Activated naive CD4-positive, alpha-beta T cell treated with anti-CD3 and anti-CD28 coated beads, Interleukin-2, amount 50 U/mL, for 24 hours (primary cell): Measurements from ENCODE around the gene ZC3H7B.

ENCODE experiments used
- H3K27ac Mint-ChIP-seq: one replicate; pipeline ENCODE4 v1.8.0; 2021; ENCODE audit warnings: mild to moderate bottlenecking, mixed read lengths
- H3K27me3 Mint-ChIP-seq: one replicate; pipeline ENCODE4 v1.8.0; 2021; ENCODE audit warnings: mixed read lengths
- H3K36me3 Mint-ChIP-seq: one replicate; pipeline ENCODE4 v1.8.0; 2021; ENCODE audit warnings: mixed read lengths
- H3K4me1 Mint-ChIP-seq: one replicate; pipeline ENCODE4 v1.8.0; 2021; ENCODE audit warnings: mixed read lengths
- H3K4me3 Mint-ChIP-seq: one replicate; pipeline ENCODE4 v1.8.0; 2021; ENCODE audit warnings: mild to moderate bottlenecking, mixed read lengths
- H3K9me3 Mint-ChIP-seq: one replicate; pipeline ENCODE4 v1.8.0; 2021; ENCODE audit warnings: mixed read lengths

ZC3H7B gene

DNA sequence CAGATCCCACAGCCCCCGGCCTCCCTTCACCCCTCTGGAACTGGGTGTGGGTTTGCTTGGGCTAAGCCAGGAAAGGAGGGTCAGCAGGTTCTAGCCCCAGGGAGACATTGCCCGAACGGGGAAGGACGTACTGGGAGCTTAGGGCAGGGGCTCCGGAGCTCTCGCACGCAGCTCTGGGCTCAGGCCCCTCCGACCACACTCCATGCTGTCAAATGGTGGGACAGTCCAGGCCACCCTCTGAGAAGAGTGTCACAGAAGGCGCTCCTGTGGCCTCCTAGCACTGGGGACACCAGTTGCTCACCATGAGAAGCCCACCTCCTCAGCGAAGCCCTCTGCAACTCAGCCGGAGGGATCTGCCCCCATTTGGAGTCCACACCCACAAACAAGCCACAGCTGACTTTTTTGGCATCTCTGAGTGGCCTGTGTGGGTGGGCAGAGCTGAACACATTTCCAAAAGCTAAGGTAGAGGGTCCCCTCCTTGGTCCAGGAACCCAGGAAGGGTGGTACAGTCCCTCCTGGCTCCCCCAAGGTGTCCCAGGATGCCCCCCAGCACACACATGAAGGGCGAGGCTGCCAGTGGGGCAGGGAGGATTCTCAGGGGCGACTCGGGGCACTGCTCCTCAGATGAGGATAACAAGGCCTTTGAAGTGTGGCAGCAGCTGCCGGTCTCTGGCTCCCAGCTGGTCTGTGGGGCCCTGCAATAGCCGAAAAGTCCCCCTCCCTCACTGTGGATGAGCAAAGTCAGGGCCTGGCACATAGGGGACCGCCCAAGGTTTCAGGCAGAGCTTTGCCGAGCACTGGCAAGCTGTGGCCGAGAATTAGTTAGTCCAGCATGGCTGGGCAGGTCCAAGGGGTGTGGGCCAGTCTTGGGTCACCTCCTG is 67.5 kb downstream of the ZC3H7B start:
- Mint-ChIP-seq H3K9me3 (no peaks in the 10 kb centered on the region), H3K4me1 (no peaks in the 10 kb centered on the region), H3K27ac (no peak overlapping the region), H3K36me3 (no peaks in the 10 kb centered on the region), H3K4me3 (no peak overlapping the region), H3K27me3 (no peaks in the 10 kb centered on the region)

DNA sequence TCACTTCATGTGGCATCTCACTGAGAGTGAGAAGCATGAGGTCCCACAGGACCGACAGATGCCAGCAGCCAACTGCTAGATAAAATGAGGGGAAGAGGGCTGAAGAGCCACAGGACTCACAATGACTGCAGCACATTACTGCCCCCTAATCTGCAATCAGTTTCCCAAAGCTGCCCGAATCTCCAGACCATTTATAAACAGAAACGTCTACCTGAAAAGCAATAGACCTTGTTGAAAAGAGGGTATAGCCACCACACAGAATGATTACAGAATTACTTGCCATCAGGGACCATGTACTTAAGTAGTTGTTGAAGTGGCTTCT is 68.1 kb downstream of the ZC3H7B start:
- Mint-ChIP-seq H3K36me3 (no peaks in the 10 kb centered on the region), H3K4me1 (no peaks in the 10 kb centered on the region), H3K4me3 (no peak overlapping the region), H3K9me3 (no peaks in the 10 kb centered on the region), H3K27ac (no peak overlapping the region), H3K27me3 (no peaks in the 10 kb centered on the region)

DNA sequence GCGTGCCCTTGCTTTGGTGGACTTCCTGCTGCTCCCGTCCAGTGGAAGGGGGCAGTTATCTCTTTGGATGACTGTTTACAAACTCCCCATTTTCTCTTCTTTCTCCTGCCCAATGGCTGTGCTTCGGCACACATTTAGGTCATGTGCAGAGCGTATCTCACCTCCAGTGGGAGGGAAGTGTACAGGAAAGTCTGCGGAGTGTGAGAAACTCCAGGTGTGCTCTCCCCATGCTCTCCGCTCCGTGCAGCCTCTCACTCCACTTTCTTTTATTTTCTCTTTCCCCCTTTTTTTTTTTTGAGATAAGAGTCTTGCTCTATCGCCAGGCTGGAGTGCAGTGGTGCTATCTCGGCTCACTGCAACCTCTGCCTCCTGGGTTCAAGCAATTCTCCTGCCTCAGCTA is 68.5 kb downstream of the ZC3H7B start:
- no peak overlapping the region for H3K27ac Mint-ChIP-seq
- no peaks in the 10 kb centered on the region for H3K27me3 Mint-ChIP-seq
- peaks cover 4% of the 10 kb centered on the region for H3K4me1 Mint-ChIP-seq
- no peaks in the 10 kb centered on the region for H3K9me3 Mint-ChIP-seq
- no peaks in the 10 kb centered on the region for H3K36me3 Mint-ChIP-seq
- H3K4me3 Mint-ChIP-seq: no peak overlapping the region

DNA sequence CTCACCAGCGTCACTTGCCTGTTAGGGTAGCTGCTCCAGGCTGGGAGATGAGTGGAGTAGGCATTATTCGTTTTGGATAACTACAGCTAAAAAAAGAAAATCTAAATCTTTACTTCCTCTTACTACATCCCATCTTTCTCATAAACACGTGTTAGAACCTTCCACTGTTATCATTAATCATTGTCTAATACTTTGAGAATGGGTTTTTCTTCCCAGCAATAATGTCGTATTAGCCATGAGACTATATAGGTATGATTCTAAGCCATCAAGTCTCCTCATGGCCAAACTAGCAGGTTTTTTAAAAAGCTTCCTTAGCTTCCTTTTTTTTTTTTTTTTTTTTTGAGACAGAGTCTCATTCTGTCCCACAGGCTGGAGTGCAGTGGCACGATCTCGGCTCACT is 76.5 kb downstream of the ZC3H7B start:
- no peaks in the 10 kb centered on the region for H3K36me3 Mint-ChIP-seq
- no peak overlapping the region for H3K4me3 Mint-ChIP-seq
- H3K27me3 Mint-ChIP-seq: no peaks in the 10 kb centered on the region
- H3K4me1 Mint-ChIP-seq: peaks cover 15% of the 10 kb centered on the region
- no peaks in the 10 kb centered on the region for H3K9me3 Mint-ChIP-seq
- no peak overlapping the region for H3K27ac Mint-ChIP-seq

DNA sequence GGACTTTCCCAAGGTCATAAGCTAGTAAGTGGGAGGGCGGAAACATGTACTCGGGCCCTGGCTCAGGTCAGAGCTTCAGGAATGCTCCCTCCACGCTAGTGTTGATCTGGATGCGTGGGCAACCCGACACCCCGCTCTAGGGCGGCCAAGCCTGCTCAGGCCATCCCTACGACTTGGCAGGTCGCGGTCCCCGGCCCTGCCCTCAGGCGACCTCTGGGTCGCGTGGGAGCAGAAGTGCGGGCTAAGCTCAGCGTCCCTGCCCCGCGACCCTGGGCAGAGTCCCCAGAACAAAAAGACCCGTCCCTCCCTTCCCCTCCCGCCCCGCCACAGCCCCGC is 79.6 kb downstream of the ZC3H7B start:
- Mint-ChIP-seq H3K27me3 (no peaks in the 10 kb centered on the region), H3K4me1 (peaks cover 23% of the 10 kb centered on the region), H3K36me3 (no peaks in the 10 kb centered on the region), H3K4me3 (peak overlapping the region; percentile 90), H3K27ac (no peak overlapping the region), H3K9me3 (no peaks in the 10 kb centered on the region)

DNA sequence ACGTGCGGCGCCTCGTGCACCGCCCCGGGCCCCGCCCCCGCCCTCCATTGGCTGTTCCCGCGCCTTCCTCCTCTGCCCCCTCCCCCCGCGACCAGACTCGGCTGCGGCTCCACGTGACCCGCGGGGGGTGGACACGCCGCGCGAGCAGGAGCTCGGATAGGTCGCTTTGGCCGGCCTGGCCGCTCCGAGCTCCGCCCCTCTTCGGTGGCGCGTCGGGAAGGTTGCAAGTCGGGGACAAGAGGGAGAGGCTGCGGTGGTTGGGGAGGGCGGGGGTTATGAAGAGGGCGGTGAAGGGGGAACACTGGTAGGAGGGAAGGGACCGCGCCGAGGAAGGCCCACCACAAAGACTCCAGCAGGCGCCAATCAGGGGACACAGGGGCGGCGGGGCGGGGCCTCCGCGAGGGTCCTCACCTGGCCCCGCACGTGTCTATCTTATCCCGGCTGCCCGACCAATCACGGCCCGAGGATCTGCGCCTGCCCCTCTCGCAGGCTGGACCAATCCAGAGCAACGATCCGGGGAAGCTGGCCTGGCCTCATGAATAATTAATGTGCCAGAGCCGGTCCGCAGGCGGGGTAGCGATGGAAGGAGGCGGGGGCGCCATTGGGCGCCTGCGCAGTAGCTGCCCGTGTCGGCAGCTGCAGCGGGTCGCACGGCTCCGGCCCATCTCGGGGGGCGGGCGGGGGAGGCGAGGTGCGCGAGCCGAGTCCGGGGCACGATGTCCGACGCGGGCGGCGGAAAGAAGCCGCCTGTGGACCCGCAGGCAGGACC is 80.2 kb downstream of the ZC3H7B start, which contains the start of gene TEF:
Gene TEF (plus strand): TSS at position 614 of the 769 bp plus-strand sequence. CDS start 103 bp downstream, at position 717.
- H3K27ac Mint-ChIP-seq: peak within 1 kb of the TSS; percentile 95
- H3K4me1 Mint-ChIP-seq: peaks cover 23% of the 10 kb centered on the region
- no peaks in the 10 kb centered on the region for H3K36me3 Mint-ChIP-seq
- H3K9me3 Mint-ChIP-seq: no peaks in the 10 kb centered on the region
- H3K27me3 Mint-ChIP-seq: no peaks in the 10 kb centered on the region
- peak within 1 kb of the TSS; percentile 90 for H3K4me3 Mint-ChIP-seq

DNA sequence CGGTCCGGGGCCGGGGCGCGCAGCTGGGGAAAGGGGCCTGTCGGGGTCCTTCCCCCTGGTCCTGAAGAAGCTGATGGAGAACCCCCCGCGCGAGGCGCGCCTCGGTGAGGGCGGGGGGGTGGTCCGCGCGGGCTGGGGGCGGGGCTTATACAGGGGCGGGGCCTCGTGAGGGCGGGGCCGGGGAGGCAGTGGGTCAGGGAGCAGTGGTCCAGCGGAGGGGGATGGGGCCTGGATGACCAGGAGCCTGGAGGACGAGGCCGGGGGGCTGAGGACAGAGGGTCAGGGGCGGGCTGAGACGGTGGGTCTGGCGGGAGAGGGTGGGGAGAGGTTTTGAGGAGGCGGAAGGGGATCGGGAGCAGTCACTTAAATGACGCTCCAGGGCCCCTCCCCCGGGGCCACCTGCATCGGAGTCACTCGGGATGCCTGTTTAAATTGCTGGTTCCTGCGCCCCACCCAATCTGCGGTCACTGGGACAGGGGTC is 80.8 kb downstream of the ZC3H7B start:
- H3K4me1 Mint-ChIP-seq: peaks cover 23% of the 10 kb centered on the region
- H3K27ac Mint-ChIP-seq: peak overlapping the region; percentile 59
- H3K27me3 Mint-ChIP-seq: no peaks in the 10 kb centered on the region
- H3K9me3 Mint-ChIP-seq: no peaks in the 10 kb centered on the region
- no peaks in the 10 kb centered on the region for H3K36me3 Mint-ChIP-seq
- H3K4me3 Mint-ChIP-seq: peak overlapping the region; percentile 86

DNA sequence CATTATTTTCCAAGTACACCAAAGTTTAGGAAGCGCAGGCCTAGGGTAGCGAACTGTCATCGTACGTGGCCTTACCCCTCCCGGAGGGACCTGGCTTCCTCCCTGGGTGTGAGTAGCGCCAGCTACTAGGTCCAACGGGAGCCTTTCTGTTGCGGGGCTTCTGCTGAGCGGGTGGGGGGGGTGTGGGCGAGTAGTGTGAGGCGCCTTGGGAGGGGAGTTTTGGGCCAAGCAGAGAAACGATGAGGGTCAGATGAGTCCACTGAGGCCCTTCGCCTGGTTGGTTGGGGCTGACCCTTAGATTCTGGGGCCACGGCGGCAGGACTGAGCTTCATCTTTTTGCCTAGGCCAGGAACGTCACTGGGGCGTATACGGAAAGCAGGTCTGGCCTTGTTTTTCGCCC is 81.3 kb downstream of the ZC3H7B start:
- H3K9me3 Mint-ChIP-seq: no peaks in the 10 kb centered on the region
- no peaks in the 10 kb centered on the region for H3K36me3 Mint-ChIP-seq
- peak overlapping the region; percentile 59 for H3K27ac Mint-ChIP-seq
- peaks cover 23% of the 10 kb centered on the region for H3K4me1 Mint-ChIP-seq
- H3K27me3 Mint-ChIP-seq: no peaks in the 10 kb centered on the region
- H3K4me3 Mint-ChIP-seq: peak overlapping the region; percentile 86

DNA sequence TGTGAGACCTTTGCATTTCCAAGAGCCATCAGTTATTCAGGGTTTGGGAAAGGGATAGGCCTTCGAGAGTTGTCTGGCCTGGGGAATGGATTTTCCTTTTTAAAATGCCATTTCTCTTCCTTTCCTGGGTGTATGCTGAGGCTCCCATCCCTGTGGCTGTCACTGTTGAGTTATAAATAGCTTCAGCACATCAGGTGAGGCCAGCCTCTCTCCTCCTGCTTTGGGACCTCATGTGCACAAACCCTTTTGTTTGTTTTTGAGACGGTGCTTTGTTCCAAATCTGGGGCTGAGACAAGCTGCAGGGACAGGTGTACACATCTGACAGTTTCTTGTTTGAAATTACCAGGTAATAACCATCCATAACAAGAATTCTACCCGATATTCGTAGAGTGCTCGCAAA is 81.8 kb downstream of the ZC3H7B start:
- Mint-ChIP-seq H3K27me3 (no peaks in the 10 kb centered on the region), H3K27ac (no peak overlapping the region), H3K4me3 (peak overlapping the region; percentile 86), H3K4me1 (peaks cover 23% of the 10 kb centered on the region), H3K9me3 (no peaks in the 10 kb centered on the region), H3K36me3 (no peaks in the 10 kb centered on the region)

DNA sequence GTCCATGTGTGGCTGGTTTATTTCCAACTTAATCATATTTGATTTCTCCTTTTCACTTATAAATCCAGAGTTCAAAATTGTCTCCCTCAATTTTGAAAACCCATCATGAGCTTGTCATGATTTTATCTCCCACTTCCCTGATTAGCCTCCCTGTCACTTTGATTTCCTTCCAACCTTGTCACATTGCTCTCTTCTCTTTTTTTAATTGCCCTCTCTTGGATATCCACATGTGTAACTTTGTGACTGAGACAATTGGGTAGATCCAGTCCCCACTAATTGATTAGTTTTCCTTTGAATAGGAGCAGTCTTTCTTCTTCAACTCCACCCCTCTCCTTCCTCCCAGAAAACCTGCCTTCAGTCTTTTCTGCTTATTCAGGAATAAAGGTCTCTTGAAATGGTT is 82.8 kb downstream of the ZC3H7B start:
- Mint-ChIP-seq H3K4me3 (peak overlapping the region; percentile 6), H3K27ac (peak overlapping the region; percentile 10), H3K27me3 (no peaks in the 10 kb centered on the region), H3K36me3 (peaks cover 2% of the 10 kb centered on the region), H3K4me1 (peaks cover 23% of the 10 kb centered on the region), H3K9me3 (no peaks in the 10 kb centered on the region)

DNA sequence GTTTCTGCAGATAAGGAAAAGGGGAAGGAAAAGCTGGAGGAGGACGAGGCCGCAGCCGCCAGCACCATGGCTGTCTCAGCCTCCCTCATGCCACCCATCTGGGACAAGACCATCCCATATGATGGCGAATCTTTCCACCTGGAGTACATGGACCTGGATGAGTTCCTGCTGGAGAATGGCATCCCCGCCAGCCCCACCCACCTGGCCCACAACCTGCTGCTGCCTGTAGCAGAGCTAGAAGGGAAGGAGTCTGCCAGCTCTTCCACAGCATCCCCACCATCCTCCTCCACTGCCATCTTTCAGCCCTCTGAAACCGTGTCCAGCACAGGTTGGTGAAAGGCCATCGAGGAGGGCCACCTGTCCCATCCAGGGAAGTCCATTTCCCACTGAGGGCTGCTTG is 86.0 kb downstream of the ZC3H7B start:
- no peak overlapping the region for H3K4me3 Mint-ChIP-seq
- peaks cover 2% of the 10 kb centered on the region for H3K36me3 Mint-ChIP-seq
- no peaks in the 10 kb centered on the region for H3K9me3 Mint-ChIP-seq

DNA sequence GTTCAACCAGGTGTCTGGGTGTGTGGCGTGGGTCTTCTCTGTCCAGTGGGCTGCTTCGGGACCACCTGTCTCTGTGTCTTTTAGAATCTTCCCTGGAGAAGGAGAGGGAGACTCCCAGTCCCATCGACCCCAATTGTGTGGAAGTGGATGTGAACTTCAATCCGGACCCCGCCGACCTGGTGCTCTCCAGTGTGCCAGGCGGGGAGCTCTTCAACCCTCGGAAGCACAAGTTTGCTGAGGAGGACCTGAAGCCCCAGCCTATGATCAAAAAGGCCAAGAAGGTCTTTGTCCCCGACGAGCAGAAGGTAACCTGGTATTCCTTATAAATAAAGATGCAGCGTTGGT is 92.7 kb downstream of the ZC3H7B start:
- H3K4me3 Mint-ChIP-seq: no peak overlapping the region
- no peaks in the 10 kb centered on the region for H3K9me3 Mint-ChIP-seq
- no peaks in the 10 kb centered on the region for H3K27me3 Mint-ChIP-seq
- H3K36me3 Mint-ChIP-seq: no peaks in the 10 kb centered on the region
- H3K27ac Mint-ChIP-seq: no peak overlapping the region
- H3K4me1 Mint-ChIP-seq: no peaks in the 10 kb centered on the region

More for the DNA sequence above, 86.0 kb downstream of the ZC3H7B start:
- no peaks in the 10 kb centered on the region for H3K27me3 Mint-ChIP-seq
- H3K27ac Mint-ChIP-seq: no peak overlapping the region
- peaks cover 17% of the 10 kb centered on the region for H3K4me1 Mint-ChIP-seq

DNA sequence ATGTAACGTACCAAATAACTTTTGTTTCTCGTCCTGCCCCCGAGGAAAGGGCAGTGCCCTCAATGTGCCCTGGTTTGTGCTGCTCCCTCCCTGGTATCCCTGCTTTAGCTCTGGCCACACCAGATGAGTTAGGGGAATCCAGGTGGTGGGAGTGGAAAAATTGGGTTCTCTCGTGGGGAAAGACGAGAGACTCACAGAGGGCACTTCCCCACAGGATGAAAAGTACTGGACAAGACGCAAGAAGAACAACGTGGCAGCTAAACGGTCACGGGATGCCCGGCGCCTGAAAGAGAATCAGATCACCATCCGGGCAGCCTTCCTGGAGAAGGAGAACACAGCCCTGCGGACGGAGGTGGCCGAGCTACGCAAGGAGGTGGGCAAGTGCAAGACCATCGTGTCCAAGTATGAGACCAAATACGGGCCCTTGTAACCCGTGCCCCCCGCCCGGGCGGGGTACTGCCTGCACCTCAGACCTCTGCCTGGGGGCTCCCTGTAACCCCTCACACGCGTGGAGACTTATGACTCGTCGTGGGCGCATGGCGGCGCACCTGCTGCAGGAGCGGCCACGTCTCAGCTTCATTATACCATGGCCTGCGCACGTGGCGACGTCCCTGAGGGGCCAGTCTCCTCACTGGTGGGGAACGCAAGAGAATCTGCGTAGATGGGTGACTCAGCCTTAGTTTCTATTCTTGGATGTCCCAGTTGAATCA is 94.4 kb downstream of the ZC3H7B start:
- Mint-ChIP-seq H3K4me1 (no peaks in the 10 kb centered on the region), H3K4me3 (no peak overlapping the region), H3K36me3 (no peaks in the 10 kb centered on the region), H3K27ac (no peak overlapping the region), H3K9me3 (no peaks in the 10 kb centered on the region), H3K27me3 (no peaks in the 10 kb centered on the region)

DNA sequence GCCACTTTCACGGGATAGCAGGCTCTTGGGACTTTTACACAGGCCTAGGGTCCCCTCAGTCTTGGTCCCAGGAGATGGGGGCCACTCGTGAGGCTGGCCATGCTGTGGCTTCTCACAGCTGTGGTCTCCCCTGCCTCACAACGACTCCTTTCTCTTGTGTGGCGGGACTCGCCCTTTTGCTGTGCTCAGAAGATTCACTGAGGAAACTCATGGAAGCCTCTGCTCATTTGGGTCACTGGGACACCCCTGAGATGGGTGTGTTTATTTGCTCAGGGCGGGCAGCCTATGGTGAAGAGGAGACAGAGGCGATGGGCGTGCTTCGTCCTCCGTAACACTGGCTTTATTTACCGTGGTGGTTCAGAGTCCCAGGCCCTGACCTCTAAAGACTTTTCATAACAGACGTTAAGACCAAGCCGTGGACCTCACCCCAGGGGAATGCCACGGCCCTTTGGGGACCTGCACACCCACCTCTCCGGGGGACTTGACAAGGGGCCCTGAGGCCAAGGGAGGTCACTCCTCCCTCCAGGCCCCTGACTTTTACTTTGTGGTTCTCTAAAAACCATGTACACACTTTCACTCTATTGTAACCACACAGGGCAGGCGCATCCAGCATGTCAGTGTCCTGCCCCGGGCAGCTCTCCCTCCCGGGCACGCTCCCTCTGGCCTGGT is 96.0 kb downstream of the ZC3H7B start:
- H3K9me3 Mint-ChIP-seq: no peaks in the 10 kb centered on the region
- no peaks in the 10 kb centered on the region for H3K36me3 Mint-ChIP-seq
- H3K4me3 Mint-ChIP-seq: no peak overlapping the region
- no peaks in the 10 kb centered on the region for H3K4me1 Mint-ChIP-seq
- H3K27me3 Mint-ChIP-seq: no peaks in the 10 kb centered on the region
- H3K27ac Mint-ChIP-seq: no peak overlapping the region

DNA sequence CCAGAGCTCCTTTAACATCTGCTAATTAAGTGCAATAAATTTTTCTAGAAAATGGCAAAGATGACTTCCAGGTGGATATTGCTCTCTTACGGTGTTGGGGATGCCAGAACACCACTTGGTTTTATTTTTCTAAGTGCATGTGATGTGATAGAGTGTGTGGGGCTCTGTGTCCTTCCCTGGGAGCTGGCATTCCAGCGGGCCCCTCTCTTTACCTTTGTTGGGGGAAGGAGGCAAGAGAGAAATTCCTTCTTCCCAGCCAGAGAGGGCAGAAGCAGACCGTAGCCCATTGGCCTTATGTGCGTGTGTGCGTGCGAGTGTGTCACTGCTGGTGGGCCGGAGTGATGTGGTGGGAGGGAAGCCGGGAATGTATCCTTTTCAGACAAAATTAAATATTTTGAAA is 97.6 kb downstream of the ZC3H7B start:
- Mint-ChIP-seq H3K27ac (no peak overlapping the region), H3K4me1 (peaks cover 5% of the 10 kb centered on the region), H3K36me3 (no peaks in the 10 kb centered on the region), H3K27me3 (no peaks in the 10 kb centered on the region), H3K9me3 (no peaks in the 10 kb centered on the region), H3K4me3 (no peak overlapping the region)
